T-helper 22 cell (primary cell): ENCODE data around the gene NHEJ1.
"Not testable (repeated sequence)": the region's sequence is repeated elsewhere in the genome, so short reads cannot be mapped to it uniquely, and the experiment has no call there.

ENCODE experiments used
- DNase-seq: peaks from one replicate; pipeline ENCODE4 v3.0.0-alpha.2; 2020; ENCODE audit warnings: low read depth

The NHEJ1 gene

GRCh38 chr2:219160186-219161017 is at the start of gene NHEJ1:
NHEJ1 (minus strand) TSS chr2:219160815; CDS start chr2:219158362, 2,453 bp downstream.
- DNase-seq, result peak; percentile 80

GRCh38 chr2:219209236-219210195 is 48.9 kb upstream of the NHEJ1 start:
- DNase-seq, result no peak

- no peak for DNase-seq
Observed at GRCh38 chr2:219207884-219208740, 47.5 kb upstream of the NHEJ1 start.

GRCh38 chr2:219207134-219207883 is 46.7 kb upstream of the NHEJ1 start:
- DNase-seq, result no peak

- DNase-seq, result peak; percentile 91
Observed at GRCh38 chr2:219206328-219207133, 45.9 kb upstream of the NHEJ1 start, which contains the start of gene ZFAND2B. ZFAND2B (plus strand) TSS chr2:219206782; CDS start chr2:219206988, 206 bp downstream.

- DNase-seq, result no peak
Observed at GRCh38 chr2:219205981-219206327, 45.3 kb upstream of the NHEJ1 start.

GRCh38 chr2:219205165-219205538 is 44.5 kb upstream of the NHEJ1 start:
- no peak for DNase-seq

- no peak for DNase-seq
Observed at GRCh38 chr2:219204425-219205164, 44.0 kb upstream of the NHEJ1 start.

- DNase-seq, result not testable (repeated sequence)
Observed at GRCh38 chr2:219201331-219201730, 40.7 kb upstream of the NHEJ1 start.

GRCh38 chr2:219200502-219201326 is 40.1 kb upstream of the NHEJ1 start:
- not testable (repeated sequence) for DNase-seq

- DNase-seq, result no peak
Observed at GRCh38 chr2:219199470-219200211, 39.0 kb upstream of the NHEJ1 start.

GRCh38 chr2:219198974-219199373 is 38.4 kb upstream of the NHEJ1 start:
- no peak for DNase-seq

GRCh38 chr2:219197388-219197787 is 36.8 kb upstream of the NHEJ1 start:
- no peak for DNase-seq

- DNase-seq, result no peak
Observed at GRCh38 chr2:219186754-219187456, 26.3 kb upstream of the NHEJ1 start.

- no peak for DNase-seq
Observed at GRCh38 chr2:219184121-219184520, 23.5 kb upstream of the NHEJ1 start.

- no peak for DNase-seq
Observed at GRCh38 chr2:219183151-219183772, 22.6 kb upstream of the NHEJ1 start.
